ENCODE results near the gene ZNF865. TPM values are rescaled to one million over a fixed set of nuclear protein-coding genes. Genes with fewer than 3 reads are reported as not detected.

ZNF865 gene
- total RNA-seq (2022; extraction: Qiagen RNA extraction): 7.2 to 12.0 TPM (median 10.9 TPM) in 5 replicates

GRCh38 chr19:55605637-55606470 is at the start of gene ZNF865:
Gene ZNF865, plus strand, starts transcription at chr19:55605647. Its CDS starts 7,972 bp downstream, at chr19:55613619.

GRCh38 chr19:55580628-55581144 is 24.8 kb upstream of the ZNF865 start, which contains the start of gene ZNF579:
Gene ZNF579, minus strand, starts transcription at chr19:55580848. Its CDS starts 1,209 bp downstream, at chr19:55579639.

GRCh38 chr19:55599468-55599841 is 6.0 kb upstream of the ZNF865 start, which contains the start of gene FIZ1:
Gene FIZ1, minus strand, starts transcription at chr19:55599517. Its CDS starts 1,652 bp downstream, at chr19:55597865.

GRCh38 chr19:55599842-55600661 is 5.4 kb upstream of the ZNF865 start, which contains the start of gene ZNF524:
Gene ZNF524, plus strand, starts transcription at chr19:55600288. Its CDS starts 1,825 bp downstream, at chr19:55602113.

GRCh38 chr19:55624109-55625003 is 18.9 kb downstream of the ZNF865 start, which contains the start of gene ZNF784:
Gene ZNF784, minus strand, starts transcription at chr19:55624566. Its CDS starts 5 bp downstream, at chr19:55624561.

GRCh38 chr19:55640577-55641425 is 35.4 kb downstream of the ZNF865 start, which contains the start of gene ZNF580:
Gene ZNF580, plus strand, starts transcription at chr19:55641002. Its CDS starts 1,507 bp downstream, at chr19:55642509.

GRCh38 chr19:55643003-55643886 is 37.8 kb downstream of the ZNF865 start, which contains the start of gene ZNF581:
Gene ZNF581, plus strand, starts transcription at chr19:55643649. Its CDS starts 923 bp downstream, at chr19:55644572.

GRCh38 chr19:55647732-55648584 is 42.5 kb downstream of the ZNF865 start, which contains the start of gene CCDC106:
Gene CCDC106, plus strand, starts transcription at chr19:55648212. Its CDS starts 835 bp downstream, at chr19:55649047.

GRCh38 chr19:55654868-55655647 is 49.6 kb downstream of the ZNF865 start, which contains the start of gene U2AF2:
Gene U2AF2, plus strand, starts transcription at chr19:55655035. Its CDS starts 70 bp downstream, at chr19:55655105.

Other genes starting within 250 kb of the ZNF865 start
- gene GARIN5B, start 242.4 kb upstream of the ZNF865 start, total RNA-seq (2022; extraction: Qiagen RNA extraction): 0.06 to 0.20 TPM (median 0.10 TPM) in 5 replicates
- 11.8 to 15.1 TPM (median 12.3 TPM) in 5 replicates for gene IL11, start 235.2 kb upstream of the ZNF865 start, total RNA-seq (2022; extraction: Qiagen RNA extraction)
- gene TMEM190, start 228.8 kb upstream of the ZNF865 start, total RNA-seq (2022; extraction: Qiagen RNA extraction): 1.1 to 2.0 TPM (median 1.4 TPM) in 5 replicates
- gene TMEM238, start 221.4 kb upstream of the ZNF865 start, total RNA-seq (2022; extraction: Qiagen RNA extraction): 1.4 to 10.5 TPM (median 8.0 TPM) in 5 replicates
- 2,211 to 2,788 TPM (median 2,598 TPM) in 5 replicates for gene RPL28, start 219.7 kb upstream of the ZNF865 start, total RNA-seq (2022; extraction: Qiagen RNA extraction)
- 244 to 439 TPM (median 386 TPM) in 5 replicates for gene UBE2S, start 197.9 kb upstream of the ZNF865 start, total RNA-seq (2022; extraction: Qiagen RNA extraction)
- gene SHISA7, start 162.3 kb upstream of the ZNF865 start, total RNA-seq (2022; extraction: Qiagen RNA extraction): not detected in 5 replicates
- 50.1 to 63.3 TPM (median 58.1 TPM) in 5 replicates for gene ISOC2, start 144.0 kb upstream of the ZNF865 start, total RNA-seq (2022; extraction: Qiagen RNA extraction)
- not detected in 5 replicates for gene C19orf85, start 140.9 kb upstream of the ZNF865 start, total RNA-seq (2022; extraction: Qiagen RNA extraction)
- 5.2 to 9.1 TPM (median 6.3 TPM) in 5 replicates for gene ZNF628, start 129.0 kb upstream of the ZNF865 start, total RNA-seq (2022; extraction: Qiagen RNA extraction)
- 31.4 to 58.8 TPM (median 53.6 TPM) in 5 replicates for gene NAT14, start 120.5 kb upstream of the ZNF865 start, total RNA-seq (2022; extraction: Qiagen RNA extraction)
- gene SSC5D, start 117.2 kb upstream of the ZNF865 start, total RNA-seq (2022; extraction: Qiagen RNA extraction): 0.34 to 1.2 TPM (median 0.77 TPM) in 5 replicates
- gene SBK2, start 68.5 kb upstream of the ZNF865 start, total RNA-seq (2022; extraction: Qiagen RNA extraction): 1.6 to 2.3 TPM (median 2.1 TPM) in 5 replicates
- gene SBK3, start 60.1 kb upstream of the ZNF865 start, total RNA-seq (2022; extraction: Qiagen RNA extraction): 1.5 to 2.4 TPM (median 1.7 TPM) in 5 replicates
- 19.9 to 35.0 TPM (median 29.6 TPM) in 5 replicates for gene ZNF579, start 24.8 kb upstream of the ZNF865 start, total RNA-seq (2022; extraction: Qiagen RNA extraction)
- gene FIZ1, start 6.1 kb upstream of the ZNF865 start, total RNA-seq (2022; extraction: Qiagen RNA extraction): 18.6 to 24.5 TPM (median 24.2 TPM) in 5 replicates
- 11.2 to 18.9 TPM (median 16.4 TPM) in 5 replicates for gene ZNF524, start 5.4 kb upstream of the ZNF865 start, total RNA-seq (2022; extraction: Qiagen RNA extraction)
- gene ZNF784, start 18.9 kb downstream of the ZNF865 start, total RNA-seq (2022; extraction: Qiagen RNA extraction): 4.6 to 6.1 TPM (median 5.4 TPM) in 5 replicates
- 26.3 to 52.7 TPM (median 47.0 TPM) in 5 replicates for gene ZNF580, start 35.4 kb downstream of the ZNF865 start, total RNA-seq (2022; extraction: Qiagen RNA extraction)
- gene ZNF581, start 38.0 kb downstream of the ZNF865 start, total RNA-seq (2022; extraction: Qiagen RNA extraction): 36.1 to 50.8 TPM (median 48.2 TPM) in 5 replicates
- gene CCDC106, start 42.6 kb downstream of the ZNF865 start, total RNA-seq (2022; extraction: Qiagen RNA extraction): 16.8 to 19.4 TPM (median 17.5 TPM) in 5 replicates
- 262 to 324 TPM (median 284 TPM) in 5 replicates for gene U2AF2, start 49.4 kb downstream of the ZNF865 start, total RNA-seq (2022; extraction: Qiagen RNA extraction)
- gene EPN1, start 69.6 kb downstream of the ZNF865 start, total RNA-seq (2022; extraction: Qiagen RNA extraction): 145 to 205 TPM (median 194 TPM) in 5 replicates
- not detected in 5 replicates for gene NLRP9, start 132.8 kb downstream of the ZNF865 start, total RNA-seq (2022; extraction: Qiagen RNA extraction)
- 0.38 to 1.1 TPM (median 0.84 TPM) in 5 replicates for gene RFPL4A, start 153.4 kb downstream of the ZNF865 start, total RNA-seq (2022; extraction: Qiagen RNA extraction)
- 0.28 TPM in 1 of 5 replicates, not detected in the others for gene RFPL4AL1, start 163.5 kb downstream of the ZNF865 start, total RNA-seq (2022; extraction: Qiagen RNA extraction)
- gene NLRP11, start 226.4 kb downstream of the ZNF865 start, total RNA-seq (2022; extraction: Qiagen RNA extraction): 0.02 to 0.06 TPM (median 0.03 TPM) in 5 replicates
- gene NLRP4, start 230.9 kb downstream of the ZNF865 start, total RNA-seq (2022; extraction: Qiagen RNA extraction): not detected in 5 replicates

Data from A549 treated with Hydrocortisone at 1 μM for 4 hours (cell line).